CD4-positive, CD25-positive, alpha-beta regulatory T cell (primary cell): ENCODE data around the gene DSTN. TPM values are rescaled to one million over a fixed set of nuclear protein-coding genes. Genes with fewer than 3 reads are reported as not detected.

Source experiments
- ATAC-seq, 2 donors: fragments of 150-1000 bp; cut with Tn5 transposase; one replicate each; pipeline ENCODE4 v1.10.0; 2021; ENCODE audit warnings: low read depth in 2 of 2, moderate number of reproducible peaks in 2 of 2, moderate library complexity in 1 of 2
- DNase-seq, 3 donors: peaks; one replicate each; pipeline versions ENCODE4 v3.0.0 to v3.0.0-alpha.2; 2012 to 2022; ENCODE audit warnings: mixed read lengths in 1 of 3
- H3K27ac ChIP-seq: one replicate; pipeline ENCODE4 v1.7.0; 2013; ENCODE audit warnings: mild to moderate bottlenecking, low read length; ENCODE audit not compliant: insufficient read depth, poor library complexity, severe bottlenecking
- H3K27me3 ChIP-seq: one replicate; pipeline ENCODE4 v1.7.0; 2013; ENCODE audit warnings: low read length; ENCODE audit not compliant: control insufficient read depth, insufficient read depth
- H3K36me3 ChIP-seq: one replicate; pipeline ENCODE4 v1.7.0; 2013; ENCODE audit warnings: mild to moderate bottlenecking, low read length, moderate library complexity; ENCODE audit not compliant: control insufficient read depth, insufficient read depth
- H3K4me1 ChIP-seq: 2 replicates; pipeline ENCODE4 v1.7.0; 2013; ENCODE audit warnings: mild to moderate bottlenecking, low read length; ENCODE audit not compliant: insufficient read depth, control insufficient read depth, poor library complexity, severe bottlenecking
- H3K4me3 ChIP-seq: one replicate; pipeline ENCODE4 v1.7.0; 2013; ENCODE audit warnings: low read depth, mild to moderate bottlenecking, low read length, moderate library complexity
- H3K9me3 ChIP-seq, 2 experiments: 1 replicate in 1 of 2; 2 replicates in 1 of 2; pipeline ENCODE4 v1.7.0; 2013; ENCODE audit warnings: low read length in 2 of 2, mild to moderate bottlenecking in 1 of 2, moderate library complexity in 1 of 2; ENCODE audit not compliant: control insufficient read depth in 2 of 2
- H3K27ac Mint-ChIP-seq, 3 donors: one replicate each; pipeline ENCODE4 v1.8.0; 2020 to 2022; ENCODE audit warnings: mild to moderate bottlenecking in 3 of 3, mixed read lengths in 3 of 3, moderate library complexity in 2 of 3
- H3K27me3 Mint-ChIP-seq: one replicate; pipeline ENCODE4 v1.8.0; 2022; ENCODE audit warnings: mild to moderate bottlenecking, mixed read lengths
- H3K36me3 Mint-ChIP-seq: one replicate; pipeline ENCODE4 v1.8.0; 2020; ENCODE audit warnings: mixed read lengths
- H3K4me1 Mint-ChIP-seq, 4 donors: one replicate each; pipeline ENCODE4 v1.8.0; 2020 to 2022; ENCODE audit warnings: mixed read lengths in 4 of 4, mild to moderate bottlenecking in 1 of 4
- H3K4me3 Mint-ChIP-seq, 4 donors: one replicate each; pipeline ENCODE4 v1.8.0; 2020 to 2022; ENCODE audit warnings: mild to moderate bottlenecking in 4 of 4, mixed read lengths in 4 of 4, moderate library complexity in 3 of 4
- H3K9me3 Mint-ChIP-seq, 7 donors: one replicate each; pipeline ENCODE4 v1.8.0; 2020 to 2022; ENCODE audit warnings: mixed read lengths in 7 of 7, mild to moderate bottlenecking in 3 of 7, moderate library complexity in 2 of 7
- polyA plus RNA-seq, 4 donors: library from polyadenylated mRNA; unstranded; fragments of 300-500 nt; fragmentation: Illumina TruSeq; gene quantifications; one replicate each; pipeline ENCODE4 v1.2.3, GENCODE V29; 2021
- total RNA-seq: library from RNA; stranded (reverse); gene quantifications from one replicate; pipeline ENCODE4 v1.2.3, GENCODE V29; 2022

DSTN gene
- total and polyA plus RNA-seq, 5 donors from 2014 or later: 50.6 to 145 (median 106) TPM

DNA sequence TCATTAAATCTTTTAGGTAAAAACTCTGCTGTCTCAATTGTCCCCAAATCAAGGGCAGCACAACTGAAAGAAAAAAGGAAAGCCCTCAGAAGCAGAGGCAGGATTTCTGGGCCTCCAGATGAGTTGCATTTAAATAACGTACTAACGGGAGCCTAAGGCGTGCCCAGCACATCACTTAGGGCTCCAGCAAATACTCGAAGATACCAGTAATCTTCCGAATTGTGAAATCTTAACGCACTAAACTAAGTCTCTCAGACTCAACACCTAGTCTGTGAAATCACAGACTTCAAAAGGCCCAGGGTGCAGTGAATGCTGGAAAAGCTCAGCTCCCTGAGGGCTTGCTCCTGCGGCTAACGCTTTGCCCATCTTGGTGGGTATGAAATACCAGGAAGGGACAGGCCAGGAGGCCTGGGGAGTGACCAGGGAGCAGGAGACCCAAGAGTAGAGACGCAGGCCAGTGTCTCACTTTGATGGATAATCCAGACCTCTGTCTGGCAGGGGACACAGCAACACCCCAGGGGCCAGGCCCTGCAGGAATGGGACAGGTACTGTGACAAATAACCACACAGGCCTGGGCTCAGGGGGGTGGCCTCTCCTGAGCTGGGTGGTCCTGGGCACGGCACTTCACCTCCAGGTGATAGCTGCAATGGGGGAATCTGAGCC is 75.8 kb downstream of the DSTN start:
- Mint-ChIP-seq H3K4me3 (no peak overlapping the region), H3K27ac (no peak overlapping the region), H3K9me3 (no peaks in the 10 kb centered on the region), H3K36me3 (peaks cover 3% of the 10 kb centered on the region), H3K27me3 (no peaks in the 10 kb centered on the region), H3K4me1 (peaks cover 0 to 2% (median 0%) of the 10 kb centered on the region in 4 donors)
- DNase-seq (no peak), ATAC-seq (no peak)
- Histone ChIP-seq H3K4me3 (no peak overlapping the region), H3K36me3 (peaks cover 2% of the 10 kb centered on the region), H3K9me3 (no peaks in the 10 kb centered on the region), H3K4me1 (no peaks in the 10 kb centered on the region), H3K27ac (no peak overlapping the region), H3K27me3 (no peaks in the 10 kb centered on the region)

DNA sequence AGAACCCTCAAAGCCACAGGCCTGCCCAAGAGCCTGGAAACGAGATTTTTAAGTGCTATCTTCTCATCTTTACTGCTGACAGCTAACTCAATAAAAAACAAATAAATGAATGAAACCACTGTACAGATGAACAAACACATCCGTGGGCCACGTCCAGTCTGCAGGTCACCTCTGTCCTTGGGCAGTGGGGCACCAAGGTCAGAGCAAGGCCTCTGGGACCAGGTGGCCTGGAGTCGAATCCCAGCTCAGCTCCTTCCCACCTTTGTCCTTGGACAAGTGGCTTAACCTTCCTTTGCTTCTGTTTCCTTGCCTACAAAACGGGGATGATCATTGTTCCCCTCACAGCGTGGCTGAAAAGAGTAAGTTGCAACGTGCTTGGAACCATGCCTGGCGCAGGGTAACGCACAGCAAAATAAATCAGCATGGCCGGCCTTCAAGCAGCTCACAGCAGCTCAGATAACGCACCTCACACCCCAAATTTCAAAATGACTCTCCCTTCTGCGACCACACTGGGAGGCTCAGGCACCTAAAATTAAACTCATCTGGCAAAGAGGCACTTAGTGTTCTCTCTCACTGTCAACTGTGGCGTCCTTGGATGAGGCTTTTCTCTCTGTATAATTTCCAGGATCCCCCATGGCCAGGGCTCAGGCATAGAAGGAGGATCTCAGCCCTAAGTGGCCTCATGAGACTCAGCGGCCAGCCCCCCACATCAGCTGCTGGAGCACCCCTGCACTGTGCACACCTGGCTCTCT is 76.5 kb downstream of the DSTN start:
- Mint-ChIP-seq H3K27ac (peak overlapping the region in 1 of 3 donors; percentile 26), H3K9me3 (no peaks in the 10 kb centered on the region), H3K36me3 (no peaks in the 10 kb centered on the region), H3K27me3 (no peaks in the 10 kb centered on the region), H3K4me1 (peaks cover 0 to 2% (median 0%) of the 10 kb centered on the region in 4 donors), H3K4me3 (no peak overlapping the region)
- Histone ChIP-seq H3K36me3 (no peaks in the 10 kb centered on the region), H3K9me3 (no peaks in the 10 kb centered on the region), H3K4me3 (no peak overlapping the region), H3K27me3 (no peaks in the 10 kb centered on the region), H3K4me1 (no peaks in the 10 kb centered on the region), H3K27ac (no peak overlapping the region)
- ATAC-seq (no peak), DNase-seq (no peak)

DNA sequence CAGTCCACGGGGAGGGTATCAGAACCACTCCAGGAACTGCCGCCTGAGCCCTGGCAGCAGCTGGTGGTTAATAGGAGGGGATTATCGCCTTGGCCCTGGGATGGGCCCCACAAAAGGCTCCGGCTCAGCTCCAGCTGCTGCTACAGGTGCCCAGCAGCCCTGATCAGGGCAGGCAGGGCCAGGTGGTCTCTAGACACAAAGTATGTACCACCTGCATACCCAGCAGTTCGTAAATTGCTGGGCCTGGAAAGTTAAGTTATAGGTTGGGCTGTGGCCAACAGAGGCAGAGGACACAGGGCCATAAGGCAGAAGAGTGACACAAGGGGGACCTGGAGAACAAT is 77.1 kb downstream of the DSTN start:
- Histone ChIP-seq H3K4me1 (no peaks in the 10 kb centered on the region), H3K36me3 (no peaks in the 10 kb centered on the region), H3K27me3 (no peaks in the 10 kb centered on the region), H3K9me3 (no peaks in the 10 kb centered on the region), H3K4me3 (no peak overlapping the region), H3K27ac (no peak overlapping the region)
- Mint-ChIP-seq H3K4me1 (peaks cover 0 to 2% (median 0%) of the 10 kb centered on the region in 4 donors), H3K27ac (peak overlapping the region in 1 of 3 donors; percentile 31), H3K9me3 (no peaks in the 10 kb centered on the region), H3K27me3 (no peaks in the 10 kb centered on the region), H3K4me3 (no peak overlapping the region), H3K36me3 (no peaks in the 10 kb centered on the region)
- no peak for ATAC-seq
- no peak for DNase-seq

DNA sequence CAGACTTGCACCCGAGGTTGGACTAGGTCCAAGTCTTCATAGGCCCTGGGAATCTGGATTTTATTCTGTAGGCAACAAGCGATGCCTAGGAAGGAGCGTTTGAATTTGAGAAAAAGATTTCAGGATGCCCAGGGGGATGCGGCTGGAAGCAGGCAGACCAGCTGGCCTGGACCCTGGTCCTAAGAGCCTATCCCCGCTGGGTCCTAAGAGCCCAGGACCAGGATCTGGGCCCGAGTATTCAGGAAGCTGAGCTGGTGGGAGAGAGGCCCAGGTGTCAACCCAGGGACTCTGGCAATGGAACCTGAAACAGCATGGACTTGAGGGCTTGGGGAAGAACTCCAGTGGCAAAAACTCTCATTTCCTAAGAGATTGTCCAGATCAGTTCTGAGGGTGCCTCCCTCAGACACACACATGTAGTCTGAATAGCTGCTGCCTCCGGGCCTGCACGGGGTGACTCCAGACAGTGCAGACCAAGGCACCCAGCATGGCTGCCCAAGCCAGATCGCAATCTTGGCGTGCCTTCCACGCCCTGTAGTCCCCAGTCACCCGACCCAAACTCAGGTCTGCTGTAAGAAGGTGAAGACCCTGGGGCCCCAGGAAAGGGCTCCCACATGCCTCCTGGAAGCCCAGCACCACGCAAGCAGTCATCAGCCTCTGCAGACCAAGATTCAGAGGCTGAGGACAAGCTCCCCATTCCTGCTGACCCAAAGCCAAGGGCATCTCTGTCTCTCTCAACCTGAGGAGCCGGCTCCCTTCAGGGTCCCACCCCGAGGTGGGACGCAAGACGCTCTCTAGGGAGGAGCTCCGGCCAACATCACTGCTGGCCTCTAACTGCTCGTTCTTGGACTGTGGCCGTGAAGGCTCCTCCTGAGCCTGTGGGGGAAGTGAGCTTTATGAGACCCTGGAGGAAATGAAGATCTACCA is 77.8 kb downstream of the DSTN start:
- no peak for DNase-seq
- H3K27me3 Mint-ChIP-seq: no peaks in the 10 kb centered on the region
- H3K27ac ChIP-seq: no peak overlapping the region
- no peak overlapping the region for H3K4me3 ChIP-seq
- no peaks in the 10 kb centered on the region for H3K27me3 ChIP-seq
- H3K4me3 Mint-ChIP-seq: no peak overlapping the region
- H3K9me3 Mint-ChIP-seq: no peaks in the 10 kb centered on the region
- no peaks in the 10 kb centered on the region for H3K4me1 ChIP-seq
- peak overlapping the region in 1 of 3 donors; percentile 31 for H3K27ac Mint-ChIP-seq
- peaks cover 0 to 5% (median 0%) of the 10 kb centered on the region in 4 donors for H3K4me1 Mint-ChIP-seq
- ATAC-seq: no peak
- H3K9me3 ChIP-seq: no peaks in the 10 kb centered on the region
- H3K36me3 Mint-ChIP-seq: no peaks in the 10 kb centered on the region
- H3K36me3 ChIP-seq: no peaks in the 10 kb centered on the region

DNA sequence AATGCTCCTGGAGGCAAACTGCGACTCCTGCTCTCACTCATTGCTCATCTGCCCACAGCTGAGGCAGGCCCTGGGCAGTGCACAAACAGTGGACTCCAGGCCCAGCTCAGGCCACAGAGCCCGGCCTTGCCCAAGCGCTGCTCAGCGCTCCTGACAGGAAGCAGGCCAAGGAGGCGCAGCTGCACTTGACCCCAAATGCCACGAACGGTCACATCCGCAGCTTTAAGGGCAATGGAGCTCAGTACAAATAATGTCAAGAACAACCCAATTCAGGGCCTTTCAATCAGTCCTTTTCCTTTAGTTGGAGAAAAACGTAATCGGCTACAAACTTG is 78.4 kb downstream of the DSTN start:
- no peak overlapping the region for H3K4me3 ChIP-seq
- no peak overlapping the region for H3K27ac ChIP-seq
- ATAC-seq: no peak
- Mint-ChIP-seq H3K27ac (no peak overlapping the region), H3K27me3 (no peaks in the 10 kb centered on the region), H3K4me1 (peaks cover 0 to 5% (median 0%) of the 10 kb centered on the region in 4 donors), H3K36me3 (no peaks in the 10 kb centered on the region), H3K4me3 (no peak overlapping the region), H3K9me3 (no peaks in the 10 kb centered on the region)
- H3K36me3 ChIP-seq: no peaks in the 10 kb centered on the region
- DNase-seq: no peak
- no peaks in the 10 kb centered on the region for H3K27me3 ChIP-seq
- H3K4me1 ChIP-seq: no peaks in the 10 kb centered on the region
- H3K9me3 ChIP-seq: no peaks in the 10 kb centered on the region

DNA sequence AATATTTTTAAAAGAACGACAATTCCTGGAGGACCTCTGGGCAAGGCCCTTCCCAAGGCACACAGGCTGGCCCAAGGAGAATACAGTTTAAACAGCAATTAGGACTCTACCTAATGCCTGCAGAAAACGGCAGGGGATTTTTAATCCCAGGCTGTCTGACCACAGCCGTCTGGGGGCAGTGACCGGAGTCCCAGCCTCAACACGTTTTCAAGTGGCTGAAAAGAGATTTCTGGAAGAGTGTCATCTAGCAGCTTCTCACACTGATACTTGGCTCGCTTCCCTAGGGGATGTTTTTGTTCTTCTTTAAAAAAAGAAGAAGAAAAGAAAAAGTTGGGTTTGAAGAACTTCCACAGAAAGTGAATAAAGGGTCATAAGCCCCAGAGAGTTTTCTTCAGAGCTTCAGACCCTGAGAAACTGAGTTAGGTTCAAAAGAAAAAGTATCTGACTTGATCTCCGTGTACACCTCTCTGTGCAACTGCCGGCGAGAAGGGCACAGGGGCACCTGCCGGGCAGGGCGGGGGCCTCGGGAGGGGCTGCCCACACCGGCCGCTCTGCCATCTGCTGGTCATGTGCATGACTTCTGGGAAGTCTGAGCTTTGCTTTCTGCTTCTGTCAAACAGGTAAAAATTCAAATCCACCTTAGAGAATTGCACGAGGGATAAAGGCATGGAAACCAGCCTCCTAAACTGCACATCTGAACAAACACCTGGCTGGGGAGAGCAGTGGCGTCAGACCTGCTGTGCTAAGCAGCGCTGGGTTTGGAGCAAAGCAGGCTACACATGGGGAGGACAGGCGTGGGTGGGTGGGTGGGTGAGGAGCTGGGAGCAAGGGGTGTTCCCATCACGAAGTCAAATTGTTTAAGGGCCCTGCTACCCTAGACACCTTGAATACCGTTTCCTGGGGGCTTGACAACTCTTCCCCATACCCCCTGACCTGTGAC is 79.2 kb downstream of the DSTN start:
- Histone ChIP-seq H3K4me1 (no peaks in the 10 kb centered on the region), H3K27ac (no peak overlapping the region), H3K27me3 (no peaks in the 10 kb centered on the region), H3K9me3 (no peaks in the 10 kb centered on the region), H3K36me3 (no peaks in the 10 kb centered on the region), H3K4me3 (no peak overlapping the region)
- DNase-seq (peak in 2 of 3 donors; percentile 19 to 33), ATAC-seq (peak; percentile 47 to 59)
- H3K9me3 Mint-ChIP-seq: no peaks in the 10 kb centered on the region
- peaks cover 2% of the 10 kb centered on the region for H3K36me3 Mint-ChIP-seq
- no peaks in the 10 kb centered on the region for H3K27me3 Mint-ChIP-seq
- no peak overlapping the region for H3K27ac Mint-ChIP-seq
- H3K4me1 Mint-ChIP-seq: peaks cover 0 to 5% (median 0%) of the 10 kb centered on the region in 4 donors
- H3K4me3 Mint-ChIP-seq: no peak overlapping the region
